ENCODE data around the gene MORN2.

GRCh38 chr2:38907242-38907641 lies 31.5 kb downstream of the MORN2 start:
- TF ChIP-seq POLR2AphosphoS5 (IDR thresholded peaks at IDR 0.05), result no peak
- TF ChIP-seq, protein P1, sequence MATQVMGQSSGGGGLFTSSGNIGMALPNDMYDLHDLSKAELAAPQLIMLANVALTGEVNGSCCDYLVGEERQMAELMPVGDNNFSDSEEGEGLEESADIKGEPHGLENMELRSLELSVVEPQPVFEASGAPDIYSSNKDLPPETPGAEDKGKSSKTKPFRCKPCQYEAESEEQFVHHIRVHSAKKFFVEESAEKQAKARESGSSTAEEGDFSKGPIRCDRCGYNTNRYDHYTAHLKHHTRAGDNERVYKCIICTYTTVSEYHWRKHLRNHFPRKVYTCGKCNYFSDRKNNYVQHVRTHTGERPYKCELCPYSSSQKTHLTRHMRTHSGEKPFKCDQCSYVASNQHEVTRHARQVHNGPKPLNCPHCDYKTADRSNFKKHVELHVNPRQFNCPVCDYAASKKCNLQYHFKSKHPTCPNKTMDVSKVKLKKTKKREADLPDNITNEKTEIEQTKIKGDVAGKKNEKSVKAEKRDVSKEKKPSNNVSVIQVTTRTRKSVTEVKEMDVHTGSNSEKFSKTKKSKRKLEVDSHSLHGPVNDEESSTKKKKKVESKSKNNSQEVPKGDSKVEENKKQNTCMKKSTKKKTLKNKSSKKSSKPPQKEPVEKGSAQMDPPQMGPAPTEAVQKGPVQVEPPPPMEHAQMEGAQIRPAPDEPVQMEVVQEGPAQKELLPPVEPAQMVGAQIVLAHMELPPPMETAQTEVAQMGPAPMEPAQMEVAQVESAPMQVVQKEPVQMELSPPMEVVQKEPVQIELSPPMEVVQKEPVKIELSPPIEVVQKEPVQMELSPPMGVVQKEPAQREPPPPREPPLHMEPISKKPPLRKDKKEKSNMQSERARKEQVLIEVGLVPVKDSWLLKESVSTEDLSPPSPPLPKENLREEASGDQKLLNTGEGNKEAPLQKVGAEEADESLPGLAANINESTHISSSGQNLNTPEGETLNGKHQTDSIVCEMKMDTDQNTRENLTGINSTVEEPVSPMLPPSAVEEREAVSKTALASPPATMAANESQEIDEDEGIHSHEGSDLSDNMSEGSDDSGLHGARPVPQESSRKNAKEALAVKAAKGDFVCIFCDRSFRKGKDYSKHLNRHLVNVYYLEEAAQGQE (IDR thresholded peaks at IDR 0.05; ENCODE audit: borderline replicate concordance), result no peak
- TF ChIP-seq EZH2 (IDR thresholded peaks at IDR 0.05; ENCODE audit: borderline replicate concordance, insufficient read depth, low read length, poor library complexity, severe bottlenecking), result no peak
- TF ChIP-seq SMC3 (conservative IDR thresholded peaks at IDR 0.05; ENCODE audit: poor library complexity), result no peak
